Neural progenitor cell (in vitro differentiated cells): ENCODE results near the gene CCDC106. TPM values are rescaled to one million over a fixed set of nuclear protein-coding genes. Genes with fewer than 3 reads are reported as not detected.
A peak's percentile ranks its signal among the peaks of the same experiment; 100 is the strongest.

ENCODE experiments used
- DNase-seq: peaks from one replicate; pipeline ENCODE4 v3.0.0-alpha.2; 2016; ENCODE audit warnings: low spot score
- H2AFZ ChIP-seq: fragments of 200-600 bp; sonication (generic); replicated peaks from 2 replicates; pipeline ENCODE4 v1.6.1; 2016; ENCODE audit warnings: antibody characterized with exemption
- H3F3A ChIP-seq: fragments of 200-600 bp; sonication (generic); 2 replicates; pipeline ENCODE4 v1.6.1; 2016; ENCODE audit warnings: antibody characterized with exemption, low read depth
- H3K27ac ChIP-seq: fragments of 200-600 bp; sonication (generic); 2 replicates; pipeline ENCODE4 v1.5.1; 2016; ENCODE audit warnings: mild to moderate bottlenecking
- H3K27me3 ChIP-seq: fragments of 200-600 bp; sonication (generic); 2 replicates; pipeline ENCODE4 v1.6.1; 2016; ENCODE audit warnings: mild to moderate bottlenecking, moderate library complexity
- H3K36me3 ChIP-seq: fragments of 200-600 bp; sonication (generic); 2 replicates; pipeline ENCODE4 v1.5.1; 2016
- H3K4me1 ChIP-seq: fragments of 200-600 bp; sonication (generic); 2 replicates; pipeline ENCODE4 v1.6.1; 2016; ENCODE audit warnings: mixed run types
- H3K4me2 ChIP-seq: fragments of 200-600 bp; sonication (generic); 2 replicates; pipeline ENCODE4 v1.6.1; 2016
- H3K4me3 ChIP-seq: fragments of 200-600 bp; sonication (generic); 2 replicates; pipeline ENCODE4 v1.5.1; 2016
- H3K79me2 ChIP-seq: fragments of 200-600 bp; sonication (generic); 2 replicates; pipeline ENCODE4 v1.6.1; 2016; ENCODE audit warnings: low read depth
- H3K9ac ChIP-seq: fragments of 200-600 bp; sonication (generic); 2 replicates; pipeline ENCODE4 v1.6.1; 2016
- H3K9me3 ChIP-seq: fragments of 200-600 bp; sonication (generic); 2 replicates; pipeline ENCODE4 v1.5.1; 2016; ENCODE audit warnings: low read depth
- H4K20me1 ChIP-seq: fragments of 200-600 bp; sonication (generic); 2 replicates; pipeline ENCODE4 v1.6.1; 2016; ENCODE audit warnings: low read depth
- H3K27ac Mint-ChIP-seq: 3 replicates; pipeline ENCODE4 v1.8.0; 2021; ENCODE audit warnings: mixed read lengths
- H3K27me3 Mint-ChIP-seq: 2 replicates; pipeline ENCODE4 v1.8.0; 2022; ENCODE audit warnings: low read depth, mild to moderate bottlenecking, inconsistent platforms, moderate library complexity, mixed read lengths; ENCODE audit not compliant: insufficient read depth
- H3K36me3 Mint-ChIP-seq: 3 replicates; pipeline ENCODE4 v1.8.0; 2021; ENCODE audit warnings: mixed read lengths
- H3K4me1 Mint-ChIP-seq: 3 replicates; pipeline ENCODE4 v1.8.0; 2021; ENCODE audit warnings: mixed read lengths
- H3K4me3 Mint-ChIP-seq: 3 replicates; pipeline ENCODE4 v1.8.0; 2021; ENCODE audit warnings: mild to moderate bottlenecking, moderate library complexity, mixed read lengths
- H3K9me3 Mint-ChIP-seq: 3 replicates; pipeline ENCODE4 v1.8.0; 2020; ENCODE audit warnings: mixed read lengths
- EZH2 ChIP-seq: fragments of 200-600 bp; sonication (generic); IDR thresholded peaks from 2 replicates; pipeline ENCODE4 v1.6.1; 2017; ENCODE audit warnings: antibody characterized with exemption, mild to moderate bottlenecking, moderate library complexity
- EZH2phosphoT487 ChIP-seq: fragments of 200-600 bp; sonication (generic); IDR thresholded peaks from 2 replicates; pipeline ENCODE4 v1.6.1; 2017; ENCODE audit warnings: antibody characterized with exemption
- total RNA-seq: library from RNA; depleted of rRNA; stranded (reverse); fragments of >200 nt; gene quantifications from 2 replicates; pipeline ENCODE4 v1.2.3, GENCODE V29; 2015; ENCODE audit warnings: low replicate concordance
- TF ChIP-seq, protein P1 (sequence below): fragments of 200-600 bp; sonication (generic); IDR thresholded peaks from 2 replicates; pipeline ENCODE4 v1.5.1; 2017; ENCODE audit warnings: antibody characterized with exemption, mild to moderate bottlenecking

The CCDC106 gene
- total RNA-seq, 1 donor from 2014 or later = 7.6 TPM

DNA sequence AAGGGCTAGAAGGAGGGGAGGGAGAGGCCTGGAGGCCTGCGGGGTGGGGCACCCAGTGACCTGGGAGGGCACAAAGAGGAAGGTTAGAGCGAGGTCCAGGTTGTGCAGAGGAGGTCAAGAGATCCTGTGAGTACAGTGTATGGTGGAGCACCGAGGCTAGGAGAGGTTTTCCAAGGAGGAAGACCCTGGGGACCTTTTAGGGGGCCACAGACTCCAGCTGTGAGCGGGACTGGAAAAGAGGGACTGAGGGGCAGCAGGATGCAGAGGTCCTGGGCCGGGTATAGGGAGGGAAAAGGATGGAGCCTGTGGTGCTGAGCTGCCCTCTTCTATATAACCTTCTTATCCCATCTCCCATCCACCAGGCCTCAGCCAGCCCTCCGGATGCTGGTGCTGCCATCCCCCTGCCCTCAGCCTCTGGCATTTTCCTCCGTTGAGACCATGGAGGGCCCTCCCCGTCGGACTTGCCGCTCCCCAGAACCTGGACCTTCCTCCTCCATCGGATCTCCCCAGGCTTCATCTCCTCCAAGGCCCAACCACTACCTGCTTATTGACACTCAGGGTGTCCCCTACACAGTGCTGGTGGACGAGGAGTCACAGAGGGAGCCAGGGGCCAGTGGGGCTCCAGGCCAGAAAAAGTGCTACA is 3.7 kb upstream of the CCDC106 start:
- Mint-ChIP-seq H3K27ac (peak overlapping the region; percentile 96), H3K4me1 (peaks cover 42% of the 10 kb centered on the region)
- TF ChIP-seq EZH2 (no peak), EZH2phosphoT487 (no peak)
- TF ChIP-seq, protein P1, sequence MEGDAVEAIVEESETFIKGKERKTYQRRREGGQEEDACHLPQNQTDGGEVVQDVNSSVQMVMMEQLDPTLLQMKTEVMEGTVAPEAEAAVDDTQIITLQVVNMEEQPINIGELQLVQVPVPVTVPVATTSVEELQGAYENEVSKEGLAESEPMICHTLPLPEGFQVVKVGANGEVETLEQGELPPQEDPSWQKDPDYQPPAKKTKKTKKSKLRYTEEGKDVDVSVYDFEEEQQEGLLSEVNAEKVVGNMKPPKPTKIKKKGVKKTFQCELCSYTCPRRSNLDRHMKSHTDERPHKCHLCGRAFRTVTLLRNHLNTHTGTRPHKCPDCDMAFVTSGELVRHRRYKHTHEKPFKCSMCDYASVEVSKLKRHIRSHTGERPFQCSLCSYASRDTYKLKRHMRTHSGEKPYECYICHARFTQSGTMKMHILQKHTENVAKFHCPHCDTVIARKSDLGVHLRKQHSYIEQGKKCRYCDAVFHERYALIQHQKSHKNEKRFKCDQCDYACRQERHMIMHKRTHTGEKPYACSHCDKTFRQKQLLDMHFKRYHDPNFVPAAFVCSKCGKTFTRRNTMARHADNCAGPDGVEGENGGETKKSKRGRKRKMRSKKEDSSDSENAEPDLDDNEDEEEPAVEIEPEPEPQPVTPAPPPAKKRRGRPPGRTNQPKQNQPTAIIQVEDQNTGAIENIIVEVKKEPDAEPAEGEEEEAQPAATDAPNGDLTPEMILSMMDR = no peak

DNA sequence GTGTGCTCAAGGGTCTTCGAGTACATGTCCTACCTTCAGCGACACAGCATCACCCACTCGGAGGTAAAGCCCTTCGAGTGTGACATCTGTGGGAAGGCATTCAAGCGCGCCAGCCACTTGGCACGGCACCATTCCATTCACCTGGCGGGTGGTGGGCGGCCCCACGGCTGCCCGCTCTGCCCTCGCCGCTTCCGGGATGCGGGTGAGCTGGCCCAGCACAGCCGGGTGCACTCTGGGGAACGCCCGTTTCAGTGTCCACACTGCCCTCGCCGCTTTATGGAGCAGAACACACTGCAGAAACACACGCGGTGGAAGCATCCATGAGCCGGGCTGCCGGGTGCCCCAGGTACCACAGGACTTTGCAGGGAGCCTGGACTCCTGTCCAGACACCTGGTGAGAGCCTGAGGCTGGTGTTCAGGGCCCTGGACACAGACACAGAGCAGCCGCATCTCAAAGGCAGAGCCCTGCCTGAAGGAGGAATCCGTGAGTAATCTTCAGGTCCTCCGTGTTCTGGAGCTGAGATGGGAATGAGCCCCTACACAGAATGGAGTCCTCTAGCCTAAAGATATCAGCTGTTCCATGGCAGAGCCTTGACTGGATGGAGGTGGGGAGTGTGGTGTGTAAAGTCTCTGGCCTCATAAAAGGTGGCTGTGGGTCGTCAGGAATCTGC is 3.0 kb upstream of the CCDC106 start:
- DNase-seq = no peak
- Mint-ChIP-seq H3K27me3 (peaks cover 20% of the 10 kb centered on the region), H3K27ac (no peak overlapping the region), H3K4me3 (peak overlapping the region; percentile 96), H3K9me3 (no peaks in the 10 kb centered on the region), H3K36me3 (peaks cover 11% of the 10 kb centered on the region), H3K4me1 (peaks cover 45% of the 10 kb centered on the region)
- Histone ChIP-seq H3K4me1 (peaks cover 32% of the 10 kb centered on the region), H3F3A (peaks cover 46% of the 10 kb centered on the region), H4K20me1 (no peaks in the 10 kb centered on the region), H3K27ac (no peak overlapping the region), H3K4me3 (peak overlapping the region; percentile 80), H3K27me3 (no peaks in the 10 kb centered on the region), H3K4me2 (peak overlapping the region; percentile 99), H3K9me3 (no peaks in the 10 kb centered on the region), H3K9ac (no peak overlapping the region), H2AFZ (no peak overlapping the region), H3K36me3 (no peaks in the 10 kb centered on the region), H3K79me2 (peaks cover 77% of the 10 kb centered on the region)
- TF ChIP-seq EZH2 (no peak), EZH2phosphoT487 (no peak)
- TF ChIP-seq, protein P1 = no peak

More for the DNA sequence above, 3.7 kb upstream of the CCDC106 start:
- Mint-ChIP-seq H3K36me3 (peaks cover 11% of the 10 kb centered on the region), H3K9me3 (no peaks in the 10 kb centered on the region), H3K27me3 (peaks cover 20% of the 10 kb centered on the region), H3K4me3 (peak overlapping the region; percentile 96)
- Histone ChIP-seq H3K79me2 (peaks cover 83% of the 10 kb centered on the region), H4K20me1 (no peaks in the 10 kb centered on the region), H3K27ac (no peak overlapping the region), H3K4me3 (peak overlapping the region; percentile 80), H3K4me2 (peak overlapping the region; percentile 99), H3K9ac (peak overlapping the region; percentile 79), H3F3A (peaks cover 53% of the 10 kb centered on the region), H3K9me3 (no peaks in the 10 kb centered on the region), H3K4me1 (peaks cover 32% of the 10 kb centered on the region), H3K27me3 (no peaks in the 10 kb centered on the region), H2AFZ (no peak overlapping the region), H3K36me3 (no peaks in the 10 kb centered on the region)
- no peak for DNase-seq

DNA sequence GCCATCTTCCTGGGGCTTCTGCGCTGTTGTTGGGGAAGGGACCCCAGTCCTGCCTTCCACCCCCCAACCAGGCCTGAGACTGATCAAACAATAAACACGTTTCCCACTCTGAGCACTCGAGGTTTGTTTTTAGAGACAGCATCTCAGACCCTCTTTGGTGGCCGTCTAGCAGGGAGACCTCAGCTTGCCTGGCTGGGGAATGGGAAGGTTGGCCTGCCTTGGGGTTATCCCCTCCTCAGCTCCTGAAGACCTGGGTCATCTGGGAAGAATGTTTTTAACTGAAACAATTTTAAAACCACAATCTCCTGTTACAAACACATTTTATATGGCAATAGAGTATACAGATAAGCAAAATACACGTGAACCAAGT is 2.5 kb upstream of the CCDC106 start:
- no peak for DNase-seq
- peaks cover 32% of the 10 kb centered on the region for H3K4me1 ChIP-seq
- no peak overlapping the region for H3K27ac ChIP-seq
- H3K9ac ChIP-seq = no peak overlapping the region
- peaks cover 73% of the 10 kb centered on the region for H3K79me2 ChIP-seq
- TF ChIP-seq EZH2phosphoT487 = no peak
- TF ChIP-seq, protein P1 = no peak
- TF ChIP-seq EZH2 = no peak
- no peak overlapping the region for H3K4me3 ChIP-seq
- peaks cover 41% of the 10 kb centered on the region for H3F3A ChIP-seq
- H3K4me3 Mint-ChIP-seq = peak overlapping the region; percentile 73
- no peaks in the 10 kb centered on the region for H4K20me1 ChIP-seq
- H3K4me2 ChIP-seq = no peak overlapping the region
- peaks cover 14% of the 10 kb centered on the region for H3K36me3 Mint-ChIP-seq
- peaks cover 44% of the 10 kb centered on the region for H3K4me1 Mint-ChIP-seq
- H3K36me3 ChIP-seq = no peaks in the 10 kb centered on the region
- peaks cover 21% of the 10 kb centered on the region for H3K27me3 Mint-ChIP-seq
- H3K9me3 Mint-ChIP-seq = no peaks in the 10 kb centered on the region
- H3K9me3 ChIP-seq = no peaks in the 10 kb centered on the region
- H3K27ac Mint-ChIP-seq = no peak overlapping the region
- H2AFZ ChIP-seq = no peak overlapping the region
- no peaks in the 10 kb centered on the region for H3K27me3 ChIP-seq
